Activated T-cell treated with anti-CD3 and anti-CD28 coated beads for 4 hours (primary cell): ENCODE data around the gene MAPK10.

Experiments
- DNase-seq: peaks from one replicate; pipeline ENCODE4 v3.0.0-alpha.2; 2020

MAPK10 gene

GRCh38 chr4:86272669-86273068, 87.2 kb downstream of the MAPK10 start:
- no peak for DNase-seq

- DNase-seq, result no peak
These were observed 88.8 kb downstream of the MAPK10 start for GRCh38 chr4:86271057-86271456.

DNA sequence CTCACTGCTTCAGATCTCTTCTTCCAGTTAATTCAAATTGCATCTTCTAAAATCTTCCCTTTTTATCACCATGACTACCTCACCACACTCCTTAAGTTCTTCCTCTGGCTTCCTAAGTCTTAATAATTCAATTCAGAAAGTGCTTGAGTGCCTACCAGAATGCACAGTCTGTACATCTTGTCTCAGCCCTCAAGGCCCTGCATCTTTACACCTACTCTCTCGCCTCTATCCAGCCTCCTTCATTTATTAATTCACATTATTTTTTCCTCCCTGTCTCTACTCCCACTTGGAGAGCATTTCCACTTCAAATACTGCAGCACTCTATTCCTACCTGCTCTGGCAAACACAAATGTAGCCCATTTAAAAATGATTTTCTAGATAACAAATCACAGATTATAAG, 90.5 kb downstream of the MAPK10 start:
- no peak for DNase-seq

DNA sequence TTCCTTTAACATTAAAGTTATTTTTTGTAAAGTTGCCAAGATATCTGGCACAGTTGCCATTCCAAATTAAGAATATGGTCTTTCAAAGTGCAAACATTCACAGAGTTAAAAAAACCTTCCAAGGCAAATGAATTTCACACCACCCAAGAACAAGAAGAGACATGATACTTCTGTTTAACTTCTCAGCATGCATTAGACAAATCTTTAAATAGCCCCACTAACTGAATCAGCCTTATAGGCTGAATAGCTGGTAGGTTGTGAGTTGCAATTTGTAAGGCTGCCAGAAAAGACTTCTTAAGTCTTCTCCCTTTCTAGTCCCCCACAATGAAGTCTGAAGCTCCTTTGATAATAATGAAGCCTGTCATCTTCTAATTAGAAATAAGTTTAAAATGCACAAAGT, 95.6 kb downstream of the MAPK10 start:
- DNase-seq, result no peak

DNA sequence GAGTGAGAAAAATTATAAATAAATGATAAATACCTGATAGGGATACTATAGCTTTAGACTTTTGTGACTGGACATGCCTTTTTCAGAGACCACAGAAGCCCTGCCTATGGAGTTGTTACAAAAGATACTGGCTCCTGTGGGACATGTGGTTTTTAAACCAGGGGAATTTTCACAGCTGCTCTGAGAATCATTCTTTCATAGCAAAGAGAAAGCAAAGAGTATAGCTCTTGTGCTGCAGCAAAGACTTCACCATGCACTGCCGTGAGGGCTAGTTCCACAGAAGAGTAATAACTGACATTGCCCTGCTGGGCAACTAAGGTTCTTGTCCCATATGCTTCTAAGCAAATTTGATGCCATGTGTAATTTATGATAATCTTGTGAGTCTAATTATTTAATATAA, 98.2 kb downstream of the MAPK10 start:
- DNase-seq, result no peak

GRCh38 chr4:86256086-86256485, 103.8 kb downstream of the MAPK10 start:
- no peak for DNase-seq

DNA sequence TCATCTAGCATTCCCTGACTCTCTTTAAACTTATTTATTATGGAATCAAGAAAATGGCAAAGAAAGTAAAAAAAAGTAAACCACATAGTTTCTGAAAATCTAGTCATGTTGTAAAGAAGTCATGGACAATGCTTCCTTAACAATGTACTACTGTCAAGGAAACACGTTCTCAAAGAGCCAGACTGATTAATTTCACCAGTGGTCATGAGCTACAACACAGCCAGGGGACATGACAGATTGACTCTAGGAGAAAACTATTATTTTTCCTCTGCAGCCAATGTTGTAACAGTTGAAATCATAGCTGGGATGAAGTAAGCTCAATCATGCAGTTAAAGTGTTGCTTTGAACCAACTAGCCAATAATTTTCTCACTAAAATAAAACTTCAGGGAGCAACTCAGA, 109.2 kb downstream of the MAPK10 start:
- DNase-seq, result no peak

- DNase-seq, result no peak
These were observed 109.8 kb downstream of the MAPK10 start for GRCh38 chr4:86250006-86250405.

GRCh38 chr4:86249074-86249473, 110.8 kb downstream of the MAPK10 start:
- DNase-seq, result no peak

GRCh38 chr4:86247906-86248305, 111.9 kb downstream of the MAPK10 start:
- no peak for DNase-seq

- DNase-seq, result no peak
These were observed 112.5 kb downstream of the MAPK10 start for GRCh38 chr4:86247320-86247719.

GRCh38 chr4:86243750-86244149, 116.1 kb downstream of the MAPK10 start:
- DNase-seq, result no peak

DNA sequence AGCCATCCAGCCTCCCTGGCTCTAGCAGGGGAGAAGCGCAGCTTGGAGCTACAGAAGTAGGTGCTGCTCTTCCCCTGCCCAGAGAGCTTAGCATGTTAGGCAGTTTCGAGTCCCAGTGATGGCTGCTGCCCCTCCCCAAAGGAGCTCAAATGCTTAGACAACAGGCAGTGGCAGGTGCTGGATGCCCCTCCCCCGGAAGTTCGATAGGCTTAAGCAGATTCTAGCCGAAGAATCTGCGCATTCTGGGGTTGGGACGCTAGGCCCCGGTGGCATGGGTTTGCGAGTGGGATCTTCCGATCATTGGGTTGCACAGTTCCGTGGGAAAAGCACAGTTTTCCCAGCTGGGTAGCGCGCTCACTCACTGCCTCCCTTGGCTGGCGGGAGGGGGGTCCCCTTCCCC, 117.2 kb downstream of the MAPK10 start:
- DNase-seq, result no peak

DNA sequence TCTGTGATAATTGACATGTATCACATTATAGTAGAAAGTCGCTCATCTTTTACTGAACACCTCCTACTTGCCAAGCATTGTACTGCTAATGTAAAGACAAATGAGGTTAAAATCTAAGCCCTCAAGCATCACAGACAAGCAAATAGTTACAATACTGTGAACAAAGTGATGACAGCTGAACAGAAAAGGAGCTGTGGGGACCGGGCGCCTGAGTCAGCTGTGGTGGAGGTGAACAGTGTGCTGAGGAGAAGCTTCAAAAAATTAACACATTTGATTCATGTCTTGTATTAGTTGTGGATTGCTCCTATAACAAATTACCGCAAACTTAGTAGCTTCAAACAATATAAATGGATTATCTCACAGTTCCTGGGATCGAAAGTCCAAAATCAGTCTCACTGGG, 124.3 kb downstream of the MAPK10 start:
- DNase-seq, result no peak

DNA sequence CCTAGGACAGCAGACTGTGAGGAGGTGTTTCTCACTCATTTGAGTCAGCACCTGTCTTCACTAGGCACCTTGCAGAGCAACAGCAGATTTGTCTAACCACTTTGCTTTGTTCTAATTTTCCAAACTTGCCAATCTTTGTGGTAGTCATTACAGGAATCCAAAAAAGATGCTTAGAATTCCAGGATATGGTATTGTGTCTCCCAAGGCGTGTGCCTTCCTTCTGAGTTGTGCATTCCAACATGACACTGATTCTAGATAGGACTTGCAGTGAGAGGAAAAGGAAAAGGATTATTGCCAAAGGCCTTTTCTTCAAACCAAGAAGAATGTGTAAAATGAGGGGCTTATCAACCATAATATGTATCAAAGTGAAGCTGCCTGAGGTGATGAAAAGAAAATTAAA, 126.2 kb downstream of the MAPK10 start:
- DNase-seq, result no peak

DNA sequence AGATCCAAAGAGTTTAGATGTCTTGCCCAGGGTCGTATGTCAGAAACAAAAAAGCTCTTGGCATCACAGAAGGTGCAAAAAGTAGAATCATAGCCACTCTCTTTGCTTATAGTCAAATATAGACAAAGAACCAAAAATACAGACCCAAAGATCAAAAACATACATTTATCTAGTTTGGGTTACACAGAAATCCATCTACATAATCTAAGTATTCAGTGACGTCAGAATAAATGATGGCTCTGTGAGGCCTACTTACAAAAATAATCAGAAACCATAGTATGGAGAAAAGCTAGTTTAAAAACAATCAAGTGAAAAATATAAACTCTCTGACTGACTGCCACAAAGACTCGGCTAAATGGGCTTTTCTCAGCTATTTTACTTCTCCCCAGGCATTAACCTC, 126.8 kb downstream of the MAPK10 start:
- DNase-seq, result no peak

DNA sequence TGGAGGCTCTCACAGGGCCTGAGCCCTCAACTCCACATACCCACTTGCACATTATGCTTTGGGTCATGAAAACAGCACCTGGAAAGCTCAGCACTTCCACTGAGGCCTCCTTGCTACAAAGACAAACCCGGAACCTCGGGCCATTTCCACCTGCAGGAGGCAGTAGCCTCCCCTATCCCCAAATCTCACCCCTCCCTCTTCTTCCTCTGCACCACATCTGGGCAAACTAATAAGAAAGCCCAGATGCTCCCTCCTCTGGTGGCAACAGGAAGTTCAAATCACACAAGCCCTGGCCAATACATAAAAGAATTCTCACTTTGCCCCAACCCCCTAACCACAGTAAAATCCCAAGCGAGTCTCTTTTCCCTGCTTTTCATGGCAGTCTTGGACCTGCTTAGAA, 136.4 kb downstream of the MAPK10 start:
- no peak for DNase-seq

GRCh38 chr4:86221002-86221401, 138.9 kb downstream of the MAPK10 start:
- DNase-seq, result no peak

DNA sequence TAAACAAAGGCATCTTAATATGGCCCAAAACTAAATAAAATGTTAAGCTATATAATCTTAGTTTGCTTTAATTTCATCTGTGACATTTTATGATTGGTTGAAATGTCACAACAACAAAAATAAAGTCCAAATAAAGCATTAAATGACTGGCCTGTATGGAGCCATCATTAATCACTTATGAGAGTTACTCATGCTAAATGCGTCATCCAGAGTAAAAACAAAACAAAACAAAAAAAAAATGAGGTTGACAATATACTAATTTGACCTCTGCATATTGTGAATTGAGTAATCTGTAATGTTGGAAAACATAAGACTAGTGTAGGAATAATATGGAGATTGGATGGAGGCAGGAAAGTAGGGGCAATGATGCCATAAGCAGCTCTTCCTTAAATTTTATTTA, 139.7 kb downstream of the MAPK10 start:
- DNase-seq, result no peak

- no peak for DNase-seq
These were observed 140.9 kb downstream of the MAPK10 start for GRCh38 chr4:86218746-86219473.

DNA sequence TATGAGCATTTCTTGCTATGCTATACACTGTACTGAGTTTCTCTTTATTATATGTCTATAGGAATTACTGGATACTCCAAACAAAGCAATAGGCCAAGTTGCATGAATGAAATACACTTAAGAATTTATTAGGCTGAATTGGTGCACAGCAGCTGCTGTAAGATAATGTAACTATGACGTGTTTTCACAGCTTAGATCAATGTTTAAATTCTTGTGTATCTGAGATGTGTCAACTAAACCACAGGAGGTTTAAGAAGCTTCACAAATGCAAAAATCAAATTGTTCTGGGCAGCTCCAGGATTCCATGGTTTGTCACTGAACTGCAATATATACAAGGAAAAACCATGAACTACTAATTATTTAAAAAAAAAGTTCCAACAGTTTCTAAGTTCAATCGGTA, 156.7 kb downstream of the MAPK10 start:
- DNase-seq, result no peak

- DNase-seq, result no peak
These were observed 174.2 kb downstream of the MAPK10 start for GRCh38 chr4:86185659-86186058.

DNA sequence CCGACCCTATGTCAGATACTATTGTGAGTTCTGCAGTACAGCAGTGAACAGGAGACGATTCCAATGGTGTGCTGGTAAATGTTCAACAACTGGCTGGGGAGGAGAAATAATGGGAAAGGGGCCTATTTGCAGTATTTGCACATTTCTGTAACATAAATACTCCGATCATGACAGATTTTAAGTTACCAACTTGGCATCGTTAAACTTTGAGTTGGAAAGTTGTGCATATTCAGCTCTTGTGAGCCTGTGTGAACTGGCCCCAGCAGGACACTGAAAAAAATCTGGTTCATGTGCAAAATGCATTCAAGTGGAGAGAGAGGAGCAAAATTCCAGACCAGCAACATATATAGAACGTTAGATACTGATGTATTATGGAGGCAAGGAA, 175.0 kb downstream of the MAPK10 start:
- DNase-seq, result no peak

GRCh38 chr4:86184216-86184900, 175.5 kb downstream of the MAPK10 start:
- no peak for DNase-seq

GRCh38 chr4:86181585-86181984, 178.3 kb downstream of the MAPK10 start:
- DNase-seq, result no peak
